Measurements from ENCODE around the gene HDGF. TPM values are rescaled to one million over a fixed set of nuclear protein-coding genes. Genes with fewer than 3 reads are reported as not detected.
A peak's percentile ranks its signal among the peaks of the same experiment; 100 is the strongest.

Gene HDGF
- total RNA-seq, 4 donors from 2014 or later = 124 to 242 (median 137) TPM

GRCh38 chr1:156728599-156729462 is 22.6 kb downstream of the HDGF start, which contains the start of gene ISG20L2:
Gene ISG20L2 (minus strand): TSS chr1:156728766. CDS start chr1:156727652, 1,114 bp downstream.
- no peak for TF ChIP-seq CTCF (IDR thresholded peaks at IDR 0.05)
- ATAC-seq (ENCODE audit: low FRiP score) (peak; percentile 96), DNase-seq (ENCODE audit: low spot score) (peak; percentile 91)

DNA sequence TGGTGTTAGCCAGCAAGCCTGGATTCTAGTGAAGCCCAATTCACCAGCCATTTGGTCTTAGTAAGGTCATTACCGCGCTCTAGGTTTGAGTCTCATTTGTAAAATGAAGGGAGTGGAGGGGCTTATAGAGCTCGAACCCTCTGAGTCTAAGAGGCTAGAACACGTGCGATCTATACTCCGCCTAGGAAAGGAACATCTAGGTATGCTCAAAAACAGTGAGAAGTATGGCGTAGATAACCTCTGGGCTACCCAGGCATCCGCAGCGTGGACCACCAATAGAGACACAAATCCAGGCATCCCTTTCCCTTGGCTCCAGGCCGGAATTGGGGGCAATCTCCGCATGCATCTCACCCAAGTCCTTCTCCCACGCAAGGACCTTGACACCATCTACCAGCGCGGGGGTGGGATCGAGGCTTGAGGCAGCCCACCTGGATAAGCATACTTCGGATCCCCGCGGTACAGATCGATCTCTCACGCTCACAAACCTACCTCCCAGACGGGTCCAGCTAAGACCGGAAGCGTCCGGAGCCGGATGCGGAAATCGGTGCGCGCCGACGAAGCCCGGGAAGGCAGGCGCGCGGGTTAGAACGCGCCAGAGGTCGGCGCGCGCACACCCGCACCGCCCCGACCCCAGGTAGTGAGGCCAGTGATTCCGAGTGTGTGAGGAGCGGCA is 23.4 kb downstream of the HDGF start, which contains the start of gene METTL25B:
METTL25B (plus strand) TSS at position 544 of the 673 bp plus-strand sequence. CDS start 636 bp downstream, outside the sequence.
- no peak for TF ChIP-seq CTCF (IDR thresholded peaks at IDR 0.05)
- ATAC-seq (ENCODE audit: low FRiP score) = peak; percentile 79
- DNase-seq (ENCODE audit: low spot score) = no peak

GRCh38 chr1:156727492-156727891 is 24.0 kb downstream of the HDGF start:
- ATAC-seq (ENCODE audit: low FRiP score) = no peak
- no peak for TF ChIP-seq CTCF (IDR thresholded peaks at IDR 0.05)
- no peak for DNase-seq (ENCODE audit: low spot score)

- no peak for TF ChIP-seq CTCF (IDR thresholded peaks at IDR 0.05)
- ATAC-seq (ENCODE audit: low FRiP score) (no peak), DNase-seq (ENCODE audit: low spot score) (no peak)
Measured at GRCh38 chr1:156726549-156727226, 24.8 kb downstream of the HDGF start.

- DNase-seq (ENCODE audit: low spot score) = peak; percentile 76
- ATAC-seq (ENCODE audit: low FRiP score) = peak; percentile 62
- TF ChIP-seq CTCF (IDR thresholded peaks at IDR 0.05) = peak in 1 of 3 donors; percentile 69
Measured at GRCh38 chr1:156725683-156726280, 25.7 kb downstream of the HDGF start.

DNA sequence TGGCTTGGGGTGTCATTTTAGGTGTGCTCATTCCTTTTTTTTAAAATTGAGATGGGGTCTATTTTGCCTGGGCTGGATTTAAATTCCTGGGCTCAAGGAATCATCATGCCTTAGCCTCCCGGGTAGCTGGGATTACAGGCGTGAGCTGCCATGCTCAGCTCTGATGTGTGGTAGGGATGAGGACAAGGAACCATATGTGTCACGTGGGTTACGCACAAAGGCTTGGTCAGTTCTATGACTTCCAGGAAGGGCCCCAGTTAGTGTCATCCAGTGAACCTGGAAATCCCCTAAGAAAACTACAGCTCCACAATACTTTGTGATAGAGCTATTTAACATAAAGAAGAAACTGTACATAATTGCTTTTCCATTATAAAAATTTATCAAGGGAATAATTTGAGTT is 29.9 kb downstream of the HDGF start:
- no peak for ATAC-seq (ENCODE audit: low FRiP score)
- no peak for DNase-seq (ENCODE audit: low spot score)
- no peak for TF ChIP-seq CTCF (IDR thresholded peaks at IDR 0.05)
